Thyroid gland (tissue), 4 donors: Measurements from ENCODE around the gene ZFY.

Experiments used
- POLR2A ChIP-seq, 2 donors: fragments of 450-650 bp; IDR thresholded peaks; one replicate each; pipeline ENCODE4 v1.6.1; 2017; ENCODE audit warnings: antibody characterized with exemption in 2 of 2, mild to moderate bottlenecking in 2 of 2, moderate library complexity in 1 of 2
- TF ChIP-seq, protein P1 (sequence below), 6 experiments: fragments of 200-600 bp in 3 of 6; fragments of 450-650 bp in 3 of 6; sonication (generic) in 3 of 6; IDR thresholded peaks; one replicate each; pipeline ENCODE4 v1.5.1; 2016 to 2019; ENCODE audit warnings: antibody characterized with exemption in 6 of 6, mild to moderate bottlenecking in 2 of 6, inconsistent platforms in 1 of 6, moderate library complexity in 1 of 6

DNA sequence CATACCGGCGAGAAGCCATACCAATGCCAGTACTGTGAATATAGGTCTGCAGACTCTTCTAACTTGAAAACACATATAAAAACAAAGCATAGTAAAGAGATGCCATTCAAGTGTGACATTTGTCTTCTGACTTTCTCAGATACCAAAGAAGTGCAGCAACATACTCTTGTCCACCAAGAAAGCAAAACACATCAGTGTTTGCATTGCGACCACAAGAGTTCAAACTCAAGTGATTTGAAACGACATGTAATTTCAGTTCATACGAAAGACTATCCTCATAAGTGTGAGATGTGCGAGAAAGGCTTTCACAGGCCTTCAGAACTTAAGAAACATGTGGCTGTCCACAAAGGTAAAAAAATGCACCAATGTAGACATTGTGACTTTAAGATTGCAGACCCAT lies 44.1 kb downstream of the ZFY start:
- no peak for TF ChIP-seq POLR2A (IDR thresholded peaks at IDR 0.05)
- TF ChIP-seq, protein P1, sequence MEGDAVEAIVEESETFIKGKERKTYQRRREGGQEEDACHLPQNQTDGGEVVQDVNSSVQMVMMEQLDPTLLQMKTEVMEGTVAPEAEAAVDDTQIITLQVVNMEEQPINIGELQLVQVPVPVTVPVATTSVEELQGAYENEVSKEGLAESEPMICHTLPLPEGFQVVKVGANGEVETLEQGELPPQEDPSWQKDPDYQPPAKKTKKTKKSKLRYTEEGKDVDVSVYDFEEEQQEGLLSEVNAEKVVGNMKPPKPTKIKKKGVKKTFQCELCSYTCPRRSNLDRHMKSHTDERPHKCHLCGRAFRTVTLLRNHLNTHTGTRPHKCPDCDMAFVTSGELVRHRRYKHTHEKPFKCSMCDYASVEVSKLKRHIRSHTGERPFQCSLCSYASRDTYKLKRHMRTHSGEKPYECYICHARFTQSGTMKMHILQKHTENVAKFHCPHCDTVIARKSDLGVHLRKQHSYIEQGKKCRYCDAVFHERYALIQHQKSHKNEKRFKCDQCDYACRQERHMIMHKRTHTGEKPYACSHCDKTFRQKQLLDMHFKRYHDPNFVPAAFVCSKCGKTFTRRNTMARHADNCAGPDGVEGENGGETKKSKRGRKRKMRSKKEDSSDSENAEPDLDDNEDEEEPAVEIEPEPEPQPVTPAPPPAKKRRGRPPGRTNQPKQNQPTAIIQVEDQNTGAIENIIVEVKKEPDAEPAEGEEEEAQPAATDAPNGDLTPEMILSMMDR (IDR thresholded peaks at IDR 0.05), result no peak
